ENCODE results near the gene NPVF. TPM values are rescaled to one million over a fixed set of nuclear protein-coding genes. Genes with fewer than 3 reads are reported as not detected.

Gene NPVF
- total RNA-seq, 1 experiment from 2014 or later: not detected

DNA sequence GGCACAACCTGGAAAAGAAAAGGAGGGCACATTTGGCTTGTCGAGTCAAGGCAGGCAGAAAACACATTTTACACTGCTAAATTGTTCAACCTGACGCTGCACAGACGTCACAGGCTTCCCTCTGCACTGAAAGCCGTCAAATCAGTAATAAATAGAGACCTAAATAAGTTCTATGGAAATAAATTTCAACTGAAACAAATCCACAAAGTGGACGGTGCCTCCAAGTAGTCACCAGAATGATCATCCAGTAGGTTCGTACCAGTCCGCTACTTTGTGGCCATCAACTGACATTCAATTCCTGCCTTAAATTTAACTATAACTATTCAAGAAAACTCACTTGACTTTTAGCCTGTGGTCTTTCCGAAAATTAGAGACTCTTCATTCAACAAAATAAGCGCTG is 49.0 kb downstream of the NPVF start:
- Histone ChIP-seq H3K27me3 (ENCODE audit: control insufficient read depth, insufficient read depth, low read length) (0 out of 2 replicates have a peak, but pooled peaks cover 4% of the 10 kb centered on the region), H3K4me3 (ENCODE audit: low read depth in 2 of 2, low read length in 2 of 2) (peak overlapping the region; percentile 49 to 57), H3K27ac (ENCODE audit: low read length) (peak overlapping the region; percentile 45; the same call in 1 of the 2 replicates), H3K9me3 (ENCODE audit: control insufficient read depth, insufficient read depth, low read depth, low read length) (no peaks in the 10 kb centered on the region), H3K4me1 (ENCODE audit: control insufficient read depth, insufficient read depth, low read length) (peaks cover 6% of the 10 kb centered on the region), H3K36me3 (ENCODE audit: control insufficient read depth, insufficient read depth, low read length) (no peaks in the 10 kb centered on the region)
- ChIA-PET POLR2A (interaction anchor here (0.7 kb wide), 1 partner anchor 55 kb away, joined by 4 read pairs; no protein-coding TSS in a partner anchor), CTCF (interaction anchor here (0.6 to 0.7 kb wide), 2 partner anchors 448 to 1388 kb away, joined by 3 read pairs; no protein-coding TSS in a partner anchor)
- BruUV-seq (replicated peaks): no TSS peak
- intact Hi-C loops (cut with micrococcal nuclease; ENCODE audit: unreplicated experiment): no loop called here
- in situ Hi-C loops (cut with HindIII; ENCODE audit: low pct_unique_long_range_greater_than_20kb, low sequenced_read_pairs): no loop called here
- ATAC-seq (no peak), DNase-seq (ENCODE audit: low read depth, low spot score) (no peak)
- TF ChIP-seq SIN3A (IDR thresholded peaks at IDR 0.05; ENCODE audit: borderline replicate concordance, insufficient read depth, low read depth, low read length): no peak
- TF ChIP-seq TCF7L2 (IDR thresholded peaks at IDR 0.05; ENCODE audit: low read depth, low read length): no peak
- TF ChIP-seq, protein P1, sequence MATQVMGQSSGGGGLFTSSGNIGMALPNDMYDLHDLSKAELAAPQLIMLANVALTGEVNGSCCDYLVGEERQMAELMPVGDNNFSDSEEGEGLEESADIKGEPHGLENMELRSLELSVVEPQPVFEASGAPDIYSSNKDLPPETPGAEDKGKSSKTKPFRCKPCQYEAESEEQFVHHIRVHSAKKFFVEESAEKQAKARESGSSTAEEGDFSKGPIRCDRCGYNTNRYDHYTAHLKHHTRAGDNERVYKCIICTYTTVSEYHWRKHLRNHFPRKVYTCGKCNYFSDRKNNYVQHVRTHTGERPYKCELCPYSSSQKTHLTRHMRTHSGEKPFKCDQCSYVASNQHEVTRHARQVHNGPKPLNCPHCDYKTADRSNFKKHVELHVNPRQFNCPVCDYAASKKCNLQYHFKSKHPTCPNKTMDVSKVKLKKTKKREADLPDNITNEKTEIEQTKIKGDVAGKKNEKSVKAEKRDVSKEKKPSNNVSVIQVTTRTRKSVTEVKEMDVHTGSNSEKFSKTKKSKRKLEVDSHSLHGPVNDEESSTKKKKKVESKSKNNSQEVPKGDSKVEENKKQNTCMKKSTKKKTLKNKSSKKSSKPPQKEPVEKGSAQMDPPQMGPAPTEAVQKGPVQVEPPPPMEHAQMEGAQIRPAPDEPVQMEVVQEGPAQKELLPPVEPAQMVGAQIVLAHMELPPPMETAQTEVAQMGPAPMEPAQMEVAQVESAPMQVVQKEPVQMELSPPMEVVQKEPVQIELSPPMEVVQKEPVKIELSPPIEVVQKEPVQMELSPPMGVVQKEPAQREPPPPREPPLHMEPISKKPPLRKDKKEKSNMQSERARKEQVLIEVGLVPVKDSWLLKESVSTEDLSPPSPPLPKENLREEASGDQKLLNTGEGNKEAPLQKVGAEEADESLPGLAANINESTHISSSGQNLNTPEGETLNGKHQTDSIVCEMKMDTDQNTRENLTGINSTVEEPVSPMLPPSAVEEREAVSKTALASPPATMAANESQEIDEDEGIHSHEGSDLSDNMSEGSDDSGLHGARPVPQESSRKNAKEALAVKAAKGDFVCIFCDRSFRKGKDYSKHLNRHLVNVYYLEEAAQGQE (IDR thresholded peaks at IDR 0.05; ENCODE audit: insufficient read depth in 1 of 2, low read depth in 2 of 2, low read length in 1 of 2): no peak
- no peak for TF ChIP-seq POLR2AphosphoS5 (IDR thresholded peaks at IDR 0.05; ENCODE audit: low read depth, low read length)
- TF ChIP-seq, protein P2, sequence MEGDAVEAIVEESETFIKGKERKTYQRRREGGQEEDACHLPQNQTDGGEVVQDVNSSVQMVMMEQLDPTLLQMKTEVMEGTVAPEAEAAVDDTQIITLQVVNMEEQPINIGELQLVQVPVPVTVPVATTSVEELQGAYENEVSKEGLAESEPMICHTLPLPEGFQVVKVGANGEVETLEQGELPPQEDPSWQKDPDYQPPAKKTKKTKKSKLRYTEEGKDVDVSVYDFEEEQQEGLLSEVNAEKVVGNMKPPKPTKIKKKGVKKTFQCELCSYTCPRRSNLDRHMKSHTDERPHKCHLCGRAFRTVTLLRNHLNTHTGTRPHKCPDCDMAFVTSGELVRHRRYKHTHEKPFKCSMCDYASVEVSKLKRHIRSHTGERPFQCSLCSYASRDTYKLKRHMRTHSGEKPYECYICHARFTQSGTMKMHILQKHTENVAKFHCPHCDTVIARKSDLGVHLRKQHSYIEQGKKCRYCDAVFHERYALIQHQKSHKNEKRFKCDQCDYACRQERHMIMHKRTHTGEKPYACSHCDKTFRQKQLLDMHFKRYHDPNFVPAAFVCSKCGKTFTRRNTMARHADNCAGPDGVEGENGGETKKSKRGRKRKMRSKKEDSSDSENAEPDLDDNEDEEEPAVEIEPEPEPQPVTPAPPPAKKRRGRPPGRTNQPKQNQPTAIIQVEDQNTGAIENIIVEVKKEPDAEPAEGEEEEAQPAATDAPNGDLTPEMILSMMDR (IDR thresholded peaks at IDR 0.05): no peak

Other genes with a start within 250 kb of the NPVF start
- gene OSBPL3, start 248.3 kb downstream of the NPVF start, total RNA-seq (2021; ENCODE audit: unreplicated experiment): 9.2 TPM
- 245 TPM for gene CYCS, start 103.2 kb downstream of the NPVF start, total RNA-seq (2021; ENCODE audit: unreplicated experiment)